GM21619 (cell line): Measurements from ENCODE around the gene MTX3.

Experiments
- ATAC-seq: cut with Tn5 transposase; IDR thresholded peaks from one replicate; pipeline ENCODE4 v1.9.1; 2021; ENCODE audit not compliant: unreplicated experiment

MTX3 gene

DNA sequence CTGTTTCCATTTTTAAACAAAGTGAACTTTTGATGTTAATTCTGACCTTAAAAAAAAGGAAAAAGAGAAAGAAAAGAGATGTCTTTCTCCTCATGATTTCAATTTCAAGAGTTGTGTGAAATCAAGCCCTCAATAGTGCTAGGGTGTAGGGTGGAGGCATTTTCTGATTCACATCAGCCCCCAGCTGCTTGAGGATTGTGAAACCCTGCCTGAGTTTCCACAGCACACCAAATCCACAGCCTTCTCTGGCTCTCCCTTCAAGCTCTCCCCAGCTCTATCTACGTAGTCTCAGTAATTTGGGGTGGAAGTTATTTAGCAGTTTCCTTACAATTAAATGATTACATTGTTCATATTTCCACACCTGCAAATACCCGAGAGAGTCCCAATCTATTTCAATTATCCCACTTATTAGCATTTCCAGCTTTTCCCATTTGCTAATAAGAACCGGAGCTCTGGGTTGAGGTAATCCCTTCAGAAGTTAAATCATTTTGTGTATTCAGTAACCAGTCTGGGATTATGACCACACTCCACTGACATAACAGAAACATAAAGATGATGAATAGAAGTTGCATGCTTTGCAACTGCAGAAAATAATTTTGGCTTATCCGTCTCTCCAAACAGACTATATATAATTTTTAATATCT is 54.9 kb downstream of the MTX3 start:
- no peak for ATAC-seq

DNA sequence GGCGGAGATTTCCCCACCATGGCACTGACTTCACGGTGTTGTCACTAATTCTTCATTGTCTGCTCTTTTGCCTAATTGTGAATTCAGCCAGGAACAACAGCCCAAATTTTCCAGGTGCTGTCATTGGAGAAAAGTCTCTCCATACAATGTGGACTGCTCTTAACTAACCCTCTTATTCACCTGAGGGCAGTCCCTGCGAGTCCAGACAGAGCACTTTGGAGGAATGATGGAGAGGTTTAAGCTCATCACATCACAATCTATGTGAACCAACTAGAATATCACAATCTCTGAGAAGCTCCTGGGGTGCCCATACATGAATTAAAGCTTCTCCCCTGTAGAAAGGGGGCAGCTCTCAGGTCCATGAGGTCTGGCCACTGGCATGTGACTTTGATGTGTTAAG is 56.4 kb downstream of the MTX3 start:
- no peak for ATAC-seq

DNA sequence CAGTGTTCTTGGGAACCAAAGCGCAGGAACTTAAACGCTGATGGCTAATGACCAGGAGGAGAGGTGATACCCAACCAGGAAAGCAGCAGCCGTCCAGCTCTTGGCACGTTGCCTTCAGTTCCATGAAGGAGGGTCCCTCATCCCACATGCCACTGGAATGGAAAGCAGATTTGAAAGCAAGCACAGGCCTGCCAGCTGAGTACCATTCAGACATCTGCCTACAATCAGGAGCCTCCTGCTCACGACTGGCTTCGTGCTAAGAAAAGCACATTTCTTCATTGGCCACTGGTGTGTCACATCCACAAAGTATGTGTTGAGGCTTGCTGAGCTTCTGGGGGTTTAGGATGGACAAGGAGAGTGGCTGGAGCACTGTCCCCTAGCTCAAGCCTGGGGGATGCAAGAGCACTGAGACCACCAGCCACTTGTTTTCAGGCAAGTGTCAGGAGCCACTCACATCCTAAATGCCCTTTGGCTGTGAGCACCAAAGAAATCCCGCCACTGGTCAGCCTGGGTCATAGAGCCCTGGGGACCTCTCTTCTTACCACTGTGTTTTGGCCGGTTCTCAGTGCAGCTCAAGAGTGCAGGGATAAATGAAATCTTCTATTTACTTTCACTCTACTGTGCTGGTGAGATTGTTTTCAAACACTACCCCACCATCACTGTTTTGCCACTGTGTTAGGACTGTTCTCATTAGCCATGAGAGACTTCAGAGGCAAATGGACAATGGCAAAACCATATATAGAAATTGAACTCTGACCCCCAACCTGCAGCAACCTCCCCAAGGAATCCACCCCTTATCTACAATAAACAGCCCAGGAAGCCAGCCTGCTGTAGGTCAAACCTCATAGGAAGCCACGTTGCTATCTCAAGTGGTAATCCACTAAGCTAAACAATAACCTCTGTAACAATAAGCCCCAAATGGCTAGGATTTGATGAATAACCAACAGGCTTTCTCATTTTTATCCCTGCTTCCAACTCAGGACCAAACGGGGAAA is 58.3 kb downstream of the MTX3 start:
- ATAC-seq, result no peak

DNA sequence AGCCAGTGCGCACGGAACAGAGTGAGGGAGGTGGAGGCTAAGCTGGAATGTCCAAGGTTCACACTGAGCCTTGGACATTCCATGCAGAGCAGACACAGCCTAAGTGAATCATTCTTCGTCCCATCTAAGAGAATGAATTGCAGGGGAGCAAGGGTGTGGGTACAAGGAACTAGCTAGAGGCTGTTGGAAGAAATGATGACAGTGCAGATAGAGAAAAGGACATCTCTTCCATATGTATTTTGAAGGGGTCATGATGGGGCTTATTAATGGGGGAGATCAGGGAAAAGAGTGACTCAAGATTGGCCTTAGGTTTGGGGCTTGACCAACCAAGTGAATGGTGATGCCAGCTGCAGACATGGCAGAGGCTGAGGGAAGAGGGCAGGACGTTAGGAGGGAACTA is 59.2 kb downstream of the MTX3 start:
- no peak for ATAC-seq

DNA sequence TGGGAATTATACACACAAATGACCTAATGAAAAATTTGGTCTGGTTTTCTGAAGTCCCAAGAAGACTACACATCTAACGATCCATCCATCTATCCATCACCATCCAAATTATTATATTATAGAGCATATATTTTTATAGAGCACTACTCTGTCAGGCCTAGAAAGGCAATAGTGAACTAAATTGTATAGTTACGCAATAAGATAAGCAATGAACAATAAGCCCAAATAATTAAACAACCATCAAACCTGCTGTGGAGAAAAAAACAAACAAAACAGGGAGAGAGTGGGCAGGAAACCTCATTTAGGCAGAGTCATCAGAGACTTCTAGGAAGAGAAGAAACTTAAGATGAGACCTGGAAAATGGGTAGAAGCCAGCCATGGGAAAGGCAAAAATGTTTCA is 59.7 kb downstream of the MTX3 start:
- ATAC-seq, result no peak

DNA sequence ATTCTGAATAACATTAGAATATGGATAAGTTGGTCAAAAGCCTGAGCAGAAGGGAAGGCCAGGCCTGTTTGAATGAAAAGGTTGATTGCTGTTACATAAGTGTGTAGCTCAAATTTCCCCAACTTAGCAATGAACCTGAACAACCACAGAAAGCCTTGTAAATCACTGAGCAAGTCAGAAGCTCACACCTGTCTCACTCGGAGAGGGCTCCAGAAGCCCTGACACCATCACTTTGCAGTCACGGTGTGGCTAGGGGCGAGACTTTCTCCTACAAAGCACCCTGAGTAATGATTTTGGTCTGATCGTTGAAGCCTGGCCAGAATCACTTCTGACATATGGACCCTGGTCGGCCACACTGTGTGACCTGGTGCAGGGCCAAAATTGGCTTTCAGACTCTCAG is 62.0 kb downstream of the MTX3 start:
- ATAC-seq, result no peak
